ENCODE data around the gene SEMA4D. TPM values are rescaled to one million over a fixed set of nuclear protein-coding genes. Genes with fewer than 3 reads are reported as not detected.

Gene SEMA4D
- total and polyA plus RNA-seq, 9 of the 15 experiments (the other 6 are each of a cell fraction or from before 2014, with no cell fraction given): 0.38 to 5.1 (median 1.8) TPM

- intact Hi-C loops (cut with micrococcal nuclease): no loop called here
- TF ChIP-seq GABPB2 (CRISPR knock-in tag; conservative IDR thresholded peaks at IDR 0.05) (no peak), ZNF197 (CRISPR knock-in tag; IDR thresholded peaks at IDR 0.05; ENCODE audit: low read depth) (no peak), CBX1 (IDR thresholded peaks at IDR 0.05; ENCODE audit: low read depth) (no peak), TEAD1 (CRISPR knock-in tag; IDR thresholded peaks at IDR 0.05) (no peak), CHD4 (IDR thresholded peaks at IDR 0.05; ENCODE audit: insufficient read depth, insufficient replicate concordance, low read depth, low read length, poor library complexity, severe bottlenecking) (no peak)
- FAIRE-seq (no peak), DNase-seq (ENCODE audit: extremely low read depth in 1 of 4, low spot score in 3 of 4) (no peak), ATAC-seq (no peak)
- Histone ChIP-seq H3K4me2 (ENCODE audit: insufficient read depth, low read length) (no peak overlapping the region), H3K4me3 (no peak overlapping the region), H3K79me2 (ENCODE audit: control insufficient read depth, insufficient read depth, low read length) (no peaks in the 10 kb centered on the region), H3K36me3 (ENCODE audit: control insufficient read depth, insufficient read depth, low read length) (no peaks in the 10 kb centered on the region), H3K4me1 (replicated peaks in 1 of 2; ENCODE audit: control insufficient read depth in 2 of 2, insufficient read depth in 2 of 2, low read length in 2 of 2) (no peaks in the 10 kb centered on the region), H4K20me1 (replicated peaks; ENCODE audit: control insufficient read depth, insufficient read depth, low read length) (no peaks in the 10 kb centered on the region; the same call in 1 of the 2 replicates), H3K9me1 (ENCODE audit: control insufficient read depth, insufficient read depth, low read length) (no peaks in the 10 kb centered on the region), H3K27ac (ENCODE audit: extremely low read depth, low read depth, low read length) (no peak overlapping the region), H3K27me3 (ENCODE audit: control insufficient read depth in 2 of 2, insufficient read depth in 2 of 2, low read length in 2 of 2) (peaks cover 0 to 17% of the 10 kb centered on the region in 2 experiments; a peak in 3 of 5 replicates), H3K9ac (ENCODE audit: insufficient read depth in 1 of 2, low read depth in 2 of 2, low read length in 2 of 2) (no peak overlapping the region), H3K9me3 (replicated peaks; ENCODE audit: control insufficient read depth, insufficient read depth, low read depth, low read length) (no peaks in the 10 kb centered on the region), H2AFZ (ENCODE audit: low read depth, low read length) (no peak overlapping the region)
- ChIA-PET POLR2A (no interaction called here), CTCF (ENCODE audit: low intra/inter-chr PET ratio) (no interaction called here)
- no TSS peak for BruUV-seq (replicated peaks)
- in situ Hi-C loops (cut with MboI): no loop called here
Observed at GRCh38 chr9:89505048-89505447, 7.1 kb upstream of the SEMA4D start.

GRCh38 chr9:89502671-89503070 lies 4.8 kb upstream of the SEMA4D start:
- 0% methylated on average over 4 of the region's 5 CpGs for WGBS (ENCODE audit: insufficient coverage, low coverage, missing lambda C conversion rate)
- Histone ChIP-seq H3K4me2 (ENCODE audit: insufficient read depth, low read length) (no peak overlapping the region), H3K36me3 (ENCODE audit: control insufficient read depth, insufficient read depth, low read length) (no peaks in the 10 kb centered on the region), H4K20me1 (replicated peaks; ENCODE audit: control insufficient read depth, insufficient read depth, low read length) (no peaks in the 10 kb centered on the region), H3K27me3 (ENCODE audit: control insufficient read depth in 2 of 2, insufficient read depth in 2 of 2, low read length in 2 of 2) (peaks cover 0 to 25% of the 10 kb centered on the region in 2 experiments; a peak in 2 of 5 replicates), H3K4me3 (no peak overlapping the region), H3K79me2 (ENCODE audit: control insufficient read depth, insufficient read depth, low read length) (no peaks in the 10 kb centered on the region), H2AFZ (ENCODE audit: low read depth, low read length) (no peak overlapping the region), H3K9me1 (ENCODE audit: control insufficient read depth, insufficient read depth, low read length) (no peaks in the 10 kb centered on the region), H3K9me3 (replicated peaks; ENCODE audit: control insufficient read depth, insufficient read depth, low read depth, low read length) (no peaks in the 10 kb centered on the region), H3K27ac (ENCODE audit: extremely low read depth, low read depth, low read length) (no peak overlapping the region), H3K9ac (ENCODE audit: insufficient read depth in 1 of 2, low read depth in 2 of 2, low read length in 2 of 2) (no peak overlapping the region), H3K4me1 (replicated peaks in 1 of 2; ENCODE audit: control insufficient read depth in 2 of 2, insufficient read depth in 2 of 2, low read length in 2 of 2) (peaks cover 0 to under 1% of the 10 kb centered on the region in 2 experiments; a peak in 2 of 5 replicates)
- FAIRE-seq: no peak
- ChIA-PET CTCF (ENCODE audit: low intra/inter-chr PET ratio) (no interaction called here), POLR2A (no interaction called here)
- ATAC-seq: no peak
- DNase-seq (ENCODE audit: extremely low read depth in 1 of 4, low spot score in 3 of 4): no peak
- intact Hi-C loops (cut with micrococcal nuclease) (no loop called here), in situ Hi-C loops (cut with MboI) (no loop called here)
- BruUV-seq (replicated peaks): no TSS peak
- no peak for TF ChIP-seq ZFPM2 (CRISPR knock-in tag; IDR thresholded peaks at IDR 0.05)
- TF ChIP-seq LCOR (CRISPR knock-in tag; IDR thresholded peaks at IDR 0.05): no peak
- no peak for TF ChIP-seq HNRNPLL (IDR thresholded peaks at IDR 0.05; ENCODE audit: low read depth, low read length, poor library complexity, severe bottlenecking)
- TF ChIP-seq CBFA2T3 (IDR thresholded peaks at IDR 0.05): no peak
- no peak for TF ChIP-seq KDM1A (IDR thresholded peaks at IDR 0.05)
- no peak for TF ChIP-seq SRF (CRISPR knock-in tag; IDR thresholded peaks at IDR 0.05)
- no peak for TF ChIP-seq SRSF9 (IDR thresholded peaks at IDR 0.05; ENCODE audit: borderline replicate concordance, low read depth, low read length)
- TF ChIP-seq THRB (CRISPR knock-in tag; conservative IDR thresholded peaks at IDR 0.05): no peak
- TF ChIP-seq KLF16 (IDR thresholded peaks at IDR 0.05): no peak
- no peak for TF ChIP-seq MITF (IDR thresholded peaks at IDR 0.05)
- TF ChIP-seq MXI1 (IDR thresholded peaks at IDR 0.05; ENCODE audit: low read depth, low read length): no peak

Data from K562 (cell line).